Mesendoderm (in vitro differentiated cells): Measurements from ENCODE around the gene PKHD1.

Experiments used
- DNase-seq: peaks from one replicate; pipeline ENCODE4 v3.0.0; 2013
- H2AK5ac ChIP-seq: 2 replicates; pipeline ENCODE4 v1.6.1; 2013; ENCODE audit warnings: low read length, inconsistent platforms
- H2BK120ac ChIP-seq: 2 replicates; pipeline ENCODE4 v1.6.1; 2013; ENCODE audit warnings: low read depth, mild to moderate bottlenecking, low read length, moderate library complexity, mixed read lengths
- H2BK15ac ChIP-seq: replicated peaks from 2 replicates; pipeline ENCODE4 v1.6.1; 2013; ENCODE audit warnings: low read depth, mild to moderate bottlenecking, moderate library complexity
- H2BK5ac ChIP-seq: 2 replicates; pipeline ENCODE4 v1.6.1; 2013; ENCODE audit warnings: low read length, inconsistent platforms
- H3K18ac ChIP-seq: 2 replicates; pipeline ENCODE4 v1.6.1; 2013; ENCODE audit warnings: mild to moderate bottlenecking, low read length, mixed read lengths
- H3K23ac ChIP-seq: one replicate; pipeline ENCODE4 v1.6.1; 2013; ENCODE audit warnings: low read length
- H3K27ac ChIP-seq: 2 replicates; pipeline ENCODE4 v1.5.1; 2013; ENCODE audit warnings: low read depth, mild to moderate bottlenecking, inconsistent platforms, low read length, moderate library complexity
- H3K27me3 ChIP-seq: 2 replicates; pipeline ENCODE4 v1.6.1; 2013; ENCODE audit warnings: low read length, control low read depth, mild to moderate bottlenecking, inconsistent platforms; ENCODE audit not compliant: insufficient read depth, poor library complexity
- H3K36me3 ChIP-seq: 2 replicates; pipeline ENCODE4 v1.6.1; 2013; ENCODE audit warnings: low read length, inconsistent platforms; ENCODE audit not compliant: control insufficient read depth, insufficient read depth
- H3K4ac ChIP-seq: one replicate; pipeline ENCODE4 v1.6.1; 2013; ENCODE audit warnings: low read depth, mild to moderate bottlenecking, low read length, moderate library complexity
- H3K4me1 ChIP-seq: 2 replicates; pipeline ENCODE4 v1.6.1; 2013; ENCODE audit warnings: low read depth, low read length, inconsistent platforms; ENCODE audit not compliant: control insufficient read depth
- H3K4me2 ChIP-seq: 2 replicates; pipeline ENCODE4 v1.6.1; 2013; ENCODE audit warnings: low read length
- H3K4me3 ChIP-seq: 2 replicates; pipeline ENCODE4 v1.5.1; 2013; ENCODE audit warnings: mild to moderate bottlenecking, low read length
- H3K56ac ChIP-seq: one replicate; pipeline ENCODE4 v1.6.1; 2013; ENCODE audit warnings: low read length
- H3K79me1 ChIP-seq: 2 replicates; pipeline ENCODE4 v1.6.1; 2013; ENCODE audit warnings: low read length, inconsistent platforms
- H3K79me2 ChIP-seq: 2 replicates; pipeline ENCODE4 v1.6.1; 2013; ENCODE audit warnings: mild to moderate bottlenecking, low read length; ENCODE audit not compliant: control insufficient read depth, insufficient read depth
- H3K9ac ChIP-seq: 2 replicates; pipeline ENCODE4 v1.6.1; 2013; ENCODE audit warnings: low read length, inconsistent platforms
- H4K5ac ChIP-seq: one replicate; pipeline ENCODE4 v1.6.1; 2013; ENCODE audit warnings: low read length
- H4K8ac ChIP-seq: one replicate; pipeline ENCODE4 v1.6.1; 2013; ENCODE audit warnings: low read depth, mild to moderate bottlenecking, control low read depth, low read length, moderate library complexity
- WGBS: extraction: QIAGEN DNeasy Blood & Tissue Kit; methylation state at CpG from one replicate; pipeline ENCODE4 v1.1.7; 2013; ENCODE audit warnings: low lambda C conversion rate, missing lambda C conversion rate; ENCODE audit not compliant: insufficient coverage; ENCODE audit errors: extremely low coverage; 5-methylcytosine and 5-hydroxymethylcytosine counted together

The PKHD1 gene

GRCh38 chr6:51651132-51651817 lies 436.1 kb downstream of the PKHD1 start:
- Histone ChIP-seq H4K8ac (no peak overlapping the region), H3K27ac (no peak overlapping the region), H3K36me3 (no peaks in the 10 kb centered on the region), H2AK5ac (no peak overlapping the region), H2BK15ac (no peak overlapping the region), H3K27me3 (no peaks in the 10 kb centered on the region), H3K79me2 (no peaks in the 10 kb centered on the region), H3K4me3 (no peak overlapping the region), H3K4me1 (no peaks in the 10 kb centered on the region), H3K4me2 (no peak overlapping the region), H3K56ac (no peak overlapping the region), H4K5ac (no peak overlapping the region), H3K4ac (no peak overlapping the region), H3K23ac (no peak overlapping the region), H2BK120ac (no peak overlapping the region), H3K18ac (no peak overlapping the region), H3K79me1 (no peaks in the 10 kb centered on the region), H3K9ac (no peak overlapping the region), H2BK5ac (no peak overlapping the region)
- no peak for DNase-seq
- no CpG with 5 or more reads among the region's 9 CpGs for WGBS

GRCh38 chr6:51648774-51649173 lies 438.6 kb downstream of the PKHD1 start:
- H3K4me2 ChIP-seq: no peak overlapping the region
- no peak overlapping the region for H4K5ac ChIP-seq
- H3K79me2 ChIP-seq: no peaks in the 10 kb centered on the region
- no peak overlapping the region for H2AK5ac ChIP-seq
- H3K23ac ChIP-seq: no peak overlapping the region
- H3K9ac ChIP-seq: no peak overlapping the region
- no peak overlapping the region for H2BK5ac ChIP-seq
- no peak overlapping the region for H3K27ac ChIP-seq
- no peak overlapping the region for H2BK120ac ChIP-seq
- H3K56ac ChIP-seq: no peak overlapping the region
- no peak overlapping the region for H4K8ac ChIP-seq
- DNase-seq: no peak
- no peak overlapping the region for H3K4ac ChIP-seq
- no peaks in the 10 kb centered on the region for H3K4me1 ChIP-seq
- no peaks in the 10 kb centered on the region for H3K36me3 ChIP-seq
- no peaks in the 10 kb centered on the region for H3K27me3 ChIP-seq
- H3K4me3 ChIP-seq: no peak overlapping the region
- H3K79me1 ChIP-seq: no peaks in the 10 kb centered on the region
- H2BK15ac ChIP-seq: no peak overlapping the region
- no peak overlapping the region for H3K18ac ChIP-seq

GRCh38 chr6:51648236-51648635 lies 439.2 kb downstream of the PKHD1 start:
- Histone ChIP-seq H3K79me1 (no peaks in the 10 kb centered on the region), H3K79me2 (no peaks in the 10 kb centered on the region), H4K5ac (no peak overlapping the region), H3K4ac (no peak overlapping the region), H3K23ac (no peak overlapping the region), H3K27ac (no peak overlapping the region), H3K4me1 (no peaks in the 10 kb centered on the region), H4K8ac (no peak overlapping the region), H2AK5ac (no peak overlapping the region), H3K36me3 (no peaks in the 10 kb centered on the region), H3K4me3 (no peak overlapping the region), H2BK120ac (no peak overlapping the region), H3K27me3 (no peaks in the 10 kb centered on the region), H3K56ac (no peak overlapping the region), H3K9ac (no peak overlapping the region), H3K18ac (no peak overlapping the region), H2BK5ac (no peak overlapping the region), H3K4me2 (no peak overlapping the region), H2BK15ac (no peak overlapping the region)
- no peak for DNase-seq

GRCh38 chr6:51644426-51644825 lies 443.0 kb downstream of the PKHD1 start:
- Histone ChIP-seq H3K18ac (no peak overlapping the region), H2BK15ac (no peak overlapping the region), H3K4me2 (no peak overlapping the region), H4K5ac (no peak overlapping the region), H3K4me3 (no peak overlapping the region), H2BK5ac (no peak overlapping the region), H3K79me1 (no peaks in the 10 kb centered on the region), H3K4me1 (no peaks in the 10 kb centered on the region), H3K79me2 (no peaks in the 10 kb centered on the region), H3K56ac (no peak overlapping the region), H3K27me3 (no peaks in the 10 kb centered on the region), H4K8ac (no peak overlapping the region), H3K27ac (no peak overlapping the region), H2AK5ac (no peak overlapping the region), H3K36me3 (no peaks in the 10 kb centered on the region), H3K23ac (no peak overlapping the region), H3K9ac (no peak overlapping the region), H2BK120ac (no peak overlapping the region), H3K4ac (no peak overlapping the region)
- no peak for DNase-seq
- WGBS: no CpG with 5 or more reads among the region's 2 CpGs

- Histone ChIP-seq H3K56ac (no peak overlapping the region), H3K4ac (no peak overlapping the region), H2BK15ac (no peak overlapping the region), H3K27ac (no peak overlapping the region), H2BK5ac (no peak overlapping the region), H2BK120ac (no peak overlapping the region), H3K36me3 (no peaks in the 10 kb centered on the region), H3K27me3 (no peaks in the 10 kb centered on the region), H3K23ac (no peak overlapping the region), H3K4me2 (no peak overlapping the region), H3K79me2 (no peaks in the 10 kb centered on the region), H3K4me1 (no peaks in the 10 kb centered on the region), H3K9ac (no peak overlapping the region), H2AK5ac (no peak overlapping the region), H3K79me1 (no peaks in the 10 kb centered on the region), H3K4me3 (no peak overlapping the region), H4K5ac (no peak overlapping the region), H3K18ac (no peak overlapping the region), H4K8ac (no peak overlapping the region)
- no peak for DNase-seq
- no CpG with 5 or more reads among the region's 6 CpGs for WGBS
Measured at GRCh38 chr6:51640021-51640420, 447.4 kb downstream of the PKHD1 start.

- Histone ChIP-seq H2BK15ac (no peak overlapping the region), H4K8ac (no peak overlapping the region), H2BK5ac (no peak overlapping the region), H3K4me3 (no peak overlapping the region), H3K27me3 (no peaks in the 10 kb centered on the region), H3K27ac (no peak overlapping the region), H3K4ac (no peak overlapping the region), H3K4me2 (no peak overlapping the region), H3K79me1 (no peaks in the 10 kb centered on the region), H3K18ac (no peak overlapping the region), H2BK120ac (no peak overlapping the region), H3K23ac (no peak overlapping the region), H4K5ac (no peak overlapping the region), H3K79me2 (no peaks in the 10 kb centered on the region), H3K4me1 (no peaks in the 10 kb centered on the region), H3K56ac (no peak overlapping the region), H3K36me3 (no peaks in the 10 kb centered on the region), H3K9ac (no peak overlapping the region), H2AK5ac (no peak overlapping the region)
- no peak for DNase-seq
- WGBS: no CpG with 5 or more reads among the region's 1 CpG
Measured at GRCh38 chr6:51633424-51633823, 454.0 kb downstream of the PKHD1 start.
